Stimulated activated CD8-positive, alpha-beta memory T cell treated with anti-CD3 and anti-CD28 coated beads, Interleukin-15, amount 100 ng/mL, for 48 hours (primary cell): Measurements from ENCODE around the gene FOXN3.

Source experiments
- DNase-seq, 2 donors: peaks; one replicate each; pipeline ENCODE4 v3.0.0-alpha.2; 2020; ENCODE audit warnings: low read depth in 2 of 2

The FOXN3 gene

DNA sequence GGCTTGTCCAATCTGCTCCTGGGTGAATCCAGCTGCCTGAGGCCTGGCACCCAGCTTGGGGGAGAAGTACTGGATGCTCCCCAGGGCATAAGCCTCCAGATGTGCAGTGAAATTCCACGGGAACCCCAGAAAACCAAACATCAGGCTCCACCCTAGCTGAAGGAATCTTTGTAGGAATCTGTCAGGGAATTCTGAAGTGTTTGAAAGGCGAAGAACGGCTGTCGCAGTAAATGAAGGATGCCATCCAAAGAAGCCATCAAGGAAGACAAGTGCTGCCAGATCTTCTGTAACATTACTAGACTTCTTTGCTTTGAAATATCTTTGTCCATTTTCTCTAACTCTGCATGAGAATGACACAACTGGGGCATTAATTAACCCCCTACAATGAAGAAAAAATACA lies 219.4 kb downstream of the FOXN3 start:
- no peak for DNase-seq

- DNase-seq = no peak
Measured at GRCh38 chr14:89196545-89196944, 220.5 kb downstream of the FOXN3 start.

DNA sequence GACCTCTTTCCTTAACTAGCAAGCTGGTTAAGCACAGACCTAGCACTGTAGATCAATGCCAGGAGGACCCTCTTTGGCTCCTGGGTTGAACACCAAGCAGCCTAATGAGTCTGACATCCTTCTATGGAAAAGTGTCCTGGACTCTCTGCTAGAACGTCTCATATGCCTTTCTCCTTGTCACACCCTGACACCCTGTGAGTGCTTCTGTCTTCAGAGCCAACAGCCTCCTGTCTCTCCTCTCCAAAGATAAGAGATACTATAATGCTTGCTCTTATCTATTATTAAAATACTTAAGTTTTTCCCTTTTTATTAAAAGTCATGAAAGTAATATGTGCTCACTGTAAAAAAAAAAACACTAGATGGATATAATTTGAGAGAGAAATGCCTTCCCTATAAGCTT lies 222.7 kb downstream of the FOXN3 start:
- no peak for DNase-seq

- no peak for DNase-seq
Measured at GRCh38 chr14:89190765-89191513, 226.1 kb downstream of the FOXN3 start.

GRCh38 chr14:89188492-89188891 lies 228.5 kb downstream of the FOXN3 start:
- DNase-seq = no peak

DNA sequence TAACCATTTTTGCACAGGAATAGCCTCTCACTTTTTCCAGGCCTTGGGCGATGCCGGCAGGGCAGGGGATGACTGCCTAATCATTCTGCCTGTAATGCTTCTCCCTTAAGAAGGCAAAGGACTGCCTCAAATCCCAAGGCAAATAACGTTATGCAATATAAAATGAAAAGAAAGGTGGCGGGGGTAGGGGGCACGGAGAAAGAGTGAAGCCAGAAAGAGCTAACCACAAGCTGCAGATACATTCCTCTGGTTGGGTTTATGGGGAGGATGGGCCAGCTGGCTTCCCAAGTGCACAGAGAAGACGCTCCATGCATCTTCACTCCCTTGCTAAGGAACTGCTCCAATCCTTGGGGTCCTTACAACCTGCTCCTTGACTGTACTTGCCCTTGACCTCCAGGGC lies 229.5 kb downstream of the FOXN3 start:
- no peak for DNase-seq

- DNase-seq = no peak
Measured at GRCh38 chr14:89186856-89187376, 230.1 kb downstream of the FOXN3 start.

- no peak for DNase-seq
Measured at GRCh38 chr14:89185919-89186855, 230.8 kb downstream of the FOXN3 start.

DNA sequence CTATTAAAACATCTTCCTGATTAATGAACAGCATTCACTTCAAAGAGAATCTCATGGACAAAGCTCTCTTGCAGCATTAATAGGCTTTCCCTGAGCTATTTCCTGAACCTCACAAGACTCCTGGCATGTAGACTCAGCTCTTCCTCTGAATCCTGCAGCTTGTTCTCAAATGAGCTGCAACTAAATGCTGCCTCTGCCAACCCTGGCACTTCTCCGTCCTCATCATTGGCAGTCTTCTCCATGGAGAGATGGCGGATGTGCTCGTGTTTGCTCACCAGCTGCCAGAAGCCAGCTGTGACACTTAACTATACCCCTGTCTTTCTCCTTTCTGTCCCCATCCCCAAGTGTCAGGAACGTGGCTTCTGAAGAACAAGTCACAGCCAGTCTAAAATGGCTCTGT lies 232.1 kb downstream of the FOXN3 start:
- no peak for DNase-seq

DNA sequence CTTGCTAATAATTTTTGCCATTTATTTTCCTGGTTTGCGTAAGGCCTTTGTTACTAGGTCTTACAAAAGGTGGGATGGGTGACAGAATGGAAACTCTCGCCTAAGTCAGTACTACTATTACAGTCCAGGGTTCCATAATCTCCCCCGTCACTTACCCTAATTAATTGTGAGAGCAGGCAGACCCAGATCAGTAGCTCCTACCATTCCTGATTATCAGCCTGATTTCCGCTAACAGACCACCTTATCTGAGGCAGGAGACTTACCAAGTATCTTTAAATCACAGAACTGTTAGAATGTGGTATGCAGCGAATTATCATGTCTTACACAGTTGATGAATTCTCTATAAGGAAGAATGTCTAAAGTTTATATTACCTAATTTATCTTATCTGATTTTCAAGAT lies 234.7 kb downstream of the FOXN3 start:
- DNase-seq = no peak

DNA sequence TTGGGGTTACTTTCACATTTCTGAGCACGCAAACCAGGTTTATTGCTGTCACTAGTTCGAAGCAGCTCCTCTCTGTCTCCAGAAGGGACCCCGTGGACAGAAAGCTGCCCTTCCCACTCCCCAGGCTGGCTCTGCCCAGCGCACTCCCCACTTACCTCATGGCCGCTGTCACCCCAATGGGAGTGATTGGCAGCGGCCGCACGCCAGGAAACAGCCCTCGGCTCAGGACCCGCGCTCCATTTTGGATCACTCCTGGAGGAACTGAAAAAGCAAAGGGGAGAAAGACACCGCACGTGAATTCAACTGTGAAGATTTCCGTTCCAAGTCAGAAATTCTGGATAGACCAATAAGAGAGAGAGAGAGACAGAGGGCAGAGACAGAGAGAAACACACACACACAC lies 236.5 kb downstream of the FOXN3 start:
- no peak for DNase-seq

GRCh38 chr14:89179891-89180404 lies 237.1 kb downstream of the FOXN3 start:
- no peak for DNase-seq

GRCh38 chr14:89178800-89179535 lies 238.1 kb downstream of the FOXN3 start:
- no peak for DNase-seq

- DNase-seq = no peak
Measured at GRCh38 chr14:89178376-89178775, 238.7 kb downstream of the FOXN3 start.

- no peak for DNase-seq
Measured at GRCh38 chr14:89175881-89176799, 240.9 kb downstream of the FOXN3 start.

GRCh38 chr14:89171628-89172027 lies 245.4 kb downstream of the FOXN3 start:
- DNase-seq = no peak

GRCh38 chr14:89171168-89171567 lies 245.9 kb downstream of the FOXN3 start:
- DNase-seq = no peak

GRCh38 chr14:89167705-89168104 lies 249.3 kb downstream of the FOXN3 start:
- no peak for DNase-seq

DNA sequence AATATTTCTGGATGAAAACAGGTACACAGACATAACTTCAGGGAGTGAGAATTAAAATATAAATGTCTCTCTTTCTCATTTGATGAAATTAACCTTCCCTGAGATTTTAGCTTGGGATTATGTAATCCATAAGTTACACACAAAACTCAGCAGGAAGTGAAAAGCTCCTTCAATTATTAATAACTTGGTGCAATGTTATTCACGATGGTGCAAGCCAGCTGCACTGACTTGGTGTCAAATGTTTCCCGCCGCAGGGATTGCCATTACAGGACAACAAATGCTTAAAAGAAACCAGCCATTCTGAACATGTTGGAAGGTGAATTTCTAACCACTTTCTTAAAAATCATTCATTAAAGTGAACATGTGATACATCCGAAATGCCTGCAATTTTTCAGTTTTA lies 250.4 kb downstream of the FOXN3 start:
- DNase-seq = no peak
